Hepatocyte (in vitro differentiated cells): Measurements from ENCODE around the gene GEMIN4. TPM values are rescaled to one million over a fixed set of nuclear protein-coding genes. Genes with fewer than 3 reads are reported as not detected.

ENCODE experiments used
- DNase-seq: peaks from one replicate; pipeline ENCODE4 v3.0.0-alpha.2; 2016; ENCODE audit warnings: low spot score
- H2AFZ ChIP-seq: fragments of 200-600 bp; sonication (generic); 2 replicates; pipeline ENCODE4 v1.6.0; 2016; ENCODE audit warnings: antibody characterized with exemption, mild to moderate bottlenecking
- H3K27ac ChIP-seq: fragments of 200-600 bp; sonication (generic); 2 replicates; pipeline ENCODE4 v1.5.1; 2016; ENCODE audit warnings: mild to moderate bottlenecking
- H3K27me3 ChIP-seq: fragments of 200-600 bp; sonication (generic); 2 replicates; pipeline ENCODE4 v1.6.1; 2016
- H3K36me3 ChIP-seq: fragments of 200-600 bp; sonication (generic); replicated peaks from 2 replicates; pipeline ENCODE4 v1.5.1; 2016; ENCODE audit warnings: low read depth; ENCODE audit not compliant: insufficient read depth
- H3K4me1 ChIP-seq: fragments of 200-600 bp; sonication (generic); 2 replicates; pipeline ENCODE4 v1.5.1; 2016; ENCODE audit warnings: mild to moderate bottlenecking, moderate library complexity; ENCODE audit not compliant: insufficient read depth
- H3K4me2 ChIP-seq: fragments of 200-600 bp; sonication (generic); 2 replicates; pipeline ENCODE4 v1.6.0; 2016
- H3K4me3 ChIP-seq: fragments of 200-600 bp; sonication (generic); 2 replicates; pipeline ENCODE4 v1.5.1; 2016; ENCODE audit warnings: mild to moderate bottlenecking
- H3K79me2 ChIP-seq: fragments of 200-600 bp; sonication (generic); 2 replicates; pipeline ENCODE4 v1.6.0; 2017; ENCODE audit warnings: mild to moderate bottlenecking
- H3K9me2 ChIP-seq: fragments of 200-600 bp; sonication (generic); replicated peaks from 2 replicates; pipeline ENCODE4 v1.6.0; 2017; ENCODE audit warnings: mild to moderate bottlenecking; ENCODE audit not compliant: insufficient read depth
- H3K9me3 ChIP-seq: fragments of 200-600 bp; sonication (generic); 2 replicates; pipeline ENCODE4 v1.5.1; 2016; ENCODE audit warnings: low read depth, mild to moderate bottlenecking
- H4K20me1 ChIP-seq: fragments of 200-600 bp; sonication (generic); 2 replicates; pipeline ENCODE4 v1.6.0; 2016; ENCODE audit warnings: mild to moderate bottlenecking; ENCODE audit not compliant: insufficient read depth, poor library complexity, severe bottlenecking
- CTCF ChIP-seq: fragments of 200-600 bp; sonication (generic); IDR thresholded peaks from 2 replicates; pipeline ENCODE4 v1.5.1; 2016; ENCODE audit warnings: antibody characterized with exemption, mild to moderate bottlenecking; ENCODE audit not compliant: poor library complexity
- EZH2 ChIP-seq: fragments of 200-600 bp; sonication (generic); IDR thresholded peaks from 2 replicates; pipeline ENCODE4 v1.6.1; 2016; ENCODE audit warnings: antibody characterized with exemption, mild to moderate bottlenecking, borderline replicate concordance
- EZH2phosphoT487 ChIP-seq: fragments of 200-600 bp; sonication (generic); IDR thresholded peaks from one replicate; pipeline ENCODE4 v1.6.1; 2018; ENCODE audit warnings: antibody characterized with exemption, mild to moderate bottlenecking, low read depth, moderate library complexity; ENCODE audit not compliant: unreplicated experiment, severe bottlenecking
- WGBS: methylation state at CpG from one replicate; pipeline ENCODE4 v1.1.6; 2016; ENCODE audit warnings: low lambda C conversion rate; ENCODE audit errors: missing lambda C conversion rate; 5-methylcytosine and 5-hydroxymethylcytosine counted together
- polyA plus RNA-seq: library from polyadenylated mRNA; unstranded; fragments of >200 nt; fragmentation: Nextera tagmentation; extraction: Ambion mirVana; gene quantifications from 2 replicates; pipeline ENCODE4 v1.2.1, GENCODE V29; 2016
- total RNA-seq: library from RNA; depleted of rRNA; stranded (reverse); fragments of >200 nt; gene quantifications from 2 replicates; pipeline ENCODE4 v1.2.3, GENCODE V29; 2014

The GEMIN4 gene
- total and polyA plus RNA-seq, 2 experiments from 2014 or later: 12.0 to 12.8 TPM

GRCh38 chr17:742147-742793 is 9.8 kb downstream of the GEMIN4 start:
- no peak for TF ChIP-seq EZH2
- no peak for TF ChIP-seq CTCF
- TF ChIP-seq EZH2phosphoT487: no peak
- Histone ChIP-seq H3K4me2 (no peak overlapping the region), H2AFZ (no peak overlapping the region), H3K27me3 (no peaks in the 10 kb centered on the region), H3K4me1 (no peaks in the 10 kb centered on the region), H3K4me3 (no peak overlapping the region), H3K9me2 (no peaks in the 10 kb centered on the region), H3K9me3 (no peaks in the 10 kb centered on the region), H3K36me3 (no peaks in the 10 kb centered on the region), H3K79me2 (peaks cover 17% of the 10 kb centered on the region), H4K20me1 (no peaks in the 10 kb centered on the region), H3K27ac (no peak overlapping the region)
- no peak for DNase-seq
- 91% methylated on average over 11 of the region's 11 CpGs for WGBS

DNA sequence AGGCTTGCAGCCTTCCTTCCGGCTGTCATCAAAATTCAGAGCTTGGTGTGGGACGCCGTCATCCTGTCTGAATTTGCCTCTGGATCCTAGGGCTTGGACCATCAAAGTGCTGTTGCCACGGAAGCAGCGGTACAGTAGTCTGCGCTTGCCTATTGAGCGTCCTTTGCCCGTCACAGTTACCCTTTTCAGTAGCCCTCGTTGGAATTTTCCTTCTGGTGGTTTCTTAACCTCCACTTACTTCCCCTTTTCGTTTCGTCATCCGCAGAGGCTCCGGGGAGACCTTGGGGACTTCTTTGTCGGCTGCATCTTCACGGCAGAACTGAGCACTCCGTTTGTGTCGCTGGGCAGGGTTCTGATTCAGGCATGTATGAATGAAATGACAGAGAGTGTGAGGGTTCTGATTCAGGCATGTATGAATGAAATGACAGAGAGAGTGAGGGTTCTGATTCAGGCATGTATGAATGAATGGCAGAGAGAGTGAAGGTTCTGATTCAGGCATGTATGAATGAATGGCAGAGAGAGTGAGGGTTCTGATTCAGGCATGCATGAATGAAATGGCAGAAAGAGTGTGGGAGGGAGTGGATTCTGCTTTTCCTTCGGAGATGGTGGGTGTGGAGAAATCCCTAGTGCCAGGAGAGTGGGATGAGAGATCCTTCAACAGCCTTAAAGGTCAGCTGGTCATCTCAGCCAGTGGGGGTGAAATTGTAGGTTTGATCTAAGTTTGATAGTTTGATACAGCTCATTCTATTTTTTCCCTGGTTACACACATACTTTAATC is 11.6 kb downstream of the GEMIN4 start:
- H3K4me1 ChIP-seq: no peaks in the 10 kb centered on the region
- H3K9me2 ChIP-seq: no peaks in the 10 kb centered on the region
- no peak for DNase-seq
- no peak overlapping the region for H3K4me3 ChIP-seq
- H3K4me2 ChIP-seq: no peak overlapping the region
- 92% methylated on average over 18 of the region's 18 CpGs for WGBS
- no peak overlapping the region for H2AFZ ChIP-seq
- H3K79me2 ChIP-seq: peaks cover 32% of the 10 kb centered on the region
- H3K27me3 ChIP-seq: no peaks in the 10 kb centered on the region
- H4K20me1 ChIP-seq: no peaks in the 10 kb centered on the region
- TF ChIP-seq CTCF (no peak), EZH2phosphoT487 (no peak), EZH2 (no peak)
- H3K9me3 ChIP-seq: no peaks in the 10 kb centered on the region
- no peaks in the 10 kb centered on the region for H3K36me3 ChIP-seq
- no peak overlapping the region for H3K27ac ChIP-seq

DNA sequence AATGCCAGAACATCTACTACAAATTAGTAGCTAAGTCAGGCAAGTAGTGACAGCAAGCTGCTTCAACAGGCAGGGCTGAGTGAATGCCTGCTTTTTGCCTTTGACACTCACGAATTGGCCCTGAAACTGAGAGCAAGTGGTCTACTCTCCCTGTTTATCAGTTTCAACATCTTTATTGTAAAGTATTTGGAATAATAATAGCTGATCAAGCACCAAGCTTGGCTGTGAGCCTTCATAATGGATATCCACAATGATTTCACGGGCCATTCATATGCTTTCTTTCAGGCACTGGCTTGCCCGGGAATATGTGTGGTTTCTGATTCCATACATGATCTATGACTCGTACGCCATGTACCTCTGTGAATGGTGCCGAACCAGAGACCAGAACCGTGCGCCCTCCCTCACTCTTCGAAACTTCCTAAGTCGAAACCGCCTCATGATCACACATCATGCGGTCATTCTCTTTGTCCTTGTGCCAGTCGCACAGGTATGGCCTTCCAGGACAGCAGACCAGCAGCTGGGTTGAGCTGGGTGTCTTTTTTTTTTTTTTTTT is 14.4 kb downstream of the GEMIN4 start:
- H3K9me2 ChIP-seq: no peaks in the 10 kb centered on the region
- DNase-seq: no peak
- peaks cover 10% of the 10 kb centered on the region for H3K4me1 ChIP-seq
- no peak overlapping the region for H3K4me2 ChIP-seq
- 96% methylated on average over 13 of the region's 13 CpGs for WGBS
- H4K20me1 ChIP-seq: no peaks in the 10 kb centered on the region
- no peak overlapping the region for H3K4me3 ChIP-seq
- TF ChIP-seq EZH2 (no peak), CTCF (no peak), EZH2phosphoT487 (no peak)
- H3K9me3 ChIP-seq: no peaks in the 10 kb centered on the region
- H3K79me2 ChIP-seq: peaks cover 52% of the 10 kb centered on the region
- H2AFZ ChIP-seq: no peak overlapping the region
- H3K27ac ChIP-seq: no peak overlapping the region
- H3K27me3 ChIP-seq: no peaks in the 10 kb centered on the region
- no peaks in the 10 kb centered on the region for H3K36me3 ChIP-seq
